Stimulated activated CD8-positive, alpha-beta memory T cell treated with anti-CD3 and anti-CD28 coated beads, Interleukin-7, amount 100 ng/mL, for 1 hour (primary cell): Measurements from ENCODE around the gene SERINC2.
A peak's percentile ranks its signal among the peaks of the same experiment; 100 is the strongest.
"Not testable (repeated sequence)": the region's sequence is repeated elsewhere in the genome, so short reads cannot be mapped to it uniquely, and the experiment has no call there.

Source experiments
- DNase-seq, 2 donors: peaks; one replicate each; pipeline ENCODE4 v3.0.0-alpha.2; 2020; ENCODE audit warnings: low read depth in 2 of 2

Gene SERINC2

GRCh38 chr1:31414980-31415370 is 2.0 kb downstream of the SERINC2 start:
- DNase-seq = no peak

GRCh38 chr1:31415658-31416057 is 2.6 kb downstream of the SERINC2 start:
- DNase-seq = no peak

GRCh38 chr1:31416101-31416736 is 3.2 kb downstream of the SERINC2 start:
- DNase-seq = no peak

GRCh38 chr1:31417148-31417547 is 4.1 kb downstream of the SERINC2 start:
- no peak for DNase-seq

GRCh38 chr1:31418626-31419323 is 5.8 kb downstream of the SERINC2 start:
- DNase-seq = no peak

DNA sequence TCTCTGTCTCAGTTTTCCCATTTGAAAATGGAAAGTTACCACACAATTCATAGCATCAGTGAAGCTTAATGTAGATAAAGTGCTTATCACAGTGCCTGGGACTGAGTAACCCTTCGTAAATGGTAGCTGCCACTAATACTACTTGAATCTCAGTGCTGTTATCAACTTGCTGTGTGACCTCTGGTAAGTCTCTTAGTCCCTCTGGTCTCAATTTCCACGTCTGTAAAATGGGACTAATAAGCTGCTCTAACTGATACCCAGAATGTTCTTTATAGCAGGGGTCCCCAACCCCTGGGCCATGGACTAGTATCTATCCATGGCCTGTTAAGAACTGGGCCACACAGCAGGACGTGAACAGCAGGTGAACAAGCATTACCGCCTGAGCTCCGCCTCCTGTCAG is 7.7 kb downstream of the SERINC2 start:
- no peak for DNase-seq

GRCh38 chr1:31421371-31422040 is 8.5 kb downstream of the SERINC2 start:
- no peak for DNase-seq

DNA sequence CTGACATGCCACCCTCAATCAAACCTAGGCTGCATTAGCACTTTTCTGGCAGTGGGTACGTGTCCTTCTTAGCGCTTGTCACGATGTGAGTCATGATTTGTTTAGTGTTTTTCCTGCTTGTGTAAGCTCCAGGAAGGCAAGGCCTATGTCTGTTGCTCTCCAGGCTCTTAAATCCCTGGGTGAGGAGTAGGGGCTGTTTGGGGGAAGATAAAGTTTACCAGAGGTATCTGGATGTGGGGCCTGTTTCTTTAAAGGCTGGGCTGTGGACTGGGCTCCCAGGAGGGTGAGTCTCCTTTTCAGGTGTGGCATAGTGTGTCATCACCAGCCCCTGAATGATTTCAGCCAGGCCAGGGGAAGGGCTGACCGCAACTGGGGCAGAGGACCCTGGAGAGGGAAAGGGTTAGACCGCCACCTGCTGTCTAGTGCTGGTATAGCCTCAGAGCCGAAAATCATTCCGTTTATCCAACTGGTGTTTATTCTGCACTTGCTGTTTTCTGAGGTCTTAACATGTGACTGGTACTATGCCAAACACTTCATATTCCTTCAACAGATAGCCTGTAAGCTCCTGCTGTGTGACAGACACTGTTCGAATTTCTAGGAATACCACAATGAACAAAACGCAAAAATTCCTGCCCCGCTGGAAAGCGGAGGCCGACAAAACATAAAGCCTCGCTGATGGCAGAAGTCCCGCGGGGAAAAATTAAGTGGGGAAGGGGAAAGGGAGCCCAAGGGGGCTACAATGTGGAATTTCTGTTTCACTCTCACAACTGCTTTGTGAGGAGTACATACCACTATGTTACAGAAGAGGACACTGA is 9.7 kb downstream of the SERINC2 start:
- DNase-seq = peak; percentile 41 to 45

DNA sequence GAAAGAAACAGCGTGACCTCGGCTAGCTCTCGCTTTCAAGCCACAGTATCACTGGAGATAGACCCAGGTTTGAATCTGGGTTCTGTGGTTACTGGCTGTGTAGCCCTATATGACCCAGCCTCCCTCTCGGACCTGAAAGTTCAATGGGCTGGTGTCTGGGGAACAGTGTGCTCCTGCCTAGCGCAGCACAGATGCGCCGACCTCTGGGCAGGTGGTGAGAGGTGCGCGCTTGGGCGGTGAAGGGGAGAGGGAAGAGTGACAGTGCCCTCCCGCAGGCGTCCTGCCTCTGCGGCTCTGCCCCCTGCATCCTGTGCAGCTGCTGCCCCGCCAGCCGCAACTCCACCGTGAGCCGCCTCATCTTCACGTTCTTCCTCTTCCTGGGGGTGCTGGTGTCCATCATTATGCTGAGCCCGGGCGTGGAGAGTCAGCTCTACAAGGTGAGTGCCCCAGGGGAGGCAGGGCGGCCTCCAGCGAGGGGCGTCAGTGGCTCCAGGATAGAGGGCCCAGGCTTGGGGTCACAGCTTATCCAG is 10.5 kb downstream of the SERINC2 start:
- DNase-seq = no peak

DNA sequence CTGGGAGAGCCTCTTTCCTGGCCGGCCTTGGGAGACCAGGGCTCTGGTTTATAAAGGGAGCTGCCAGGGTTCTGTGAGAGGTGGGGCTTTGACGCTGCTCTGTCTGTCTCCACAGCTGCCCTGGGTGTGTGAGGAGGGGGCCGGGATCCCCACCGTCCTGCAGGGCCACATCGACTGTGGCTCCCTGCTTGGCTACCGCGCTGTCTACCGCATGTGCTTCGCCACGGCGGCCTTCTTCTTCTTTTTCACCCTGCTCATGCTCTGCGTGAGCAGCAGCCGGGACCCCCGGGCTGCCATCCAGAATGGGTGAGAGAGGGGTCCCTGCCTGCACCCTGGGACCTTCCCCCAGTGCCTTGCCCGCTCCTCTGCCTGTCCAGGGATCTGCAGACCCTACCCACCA is 11.6 kb downstream of the SERINC2 start:
- DNase-seq = no peak

DNA sequence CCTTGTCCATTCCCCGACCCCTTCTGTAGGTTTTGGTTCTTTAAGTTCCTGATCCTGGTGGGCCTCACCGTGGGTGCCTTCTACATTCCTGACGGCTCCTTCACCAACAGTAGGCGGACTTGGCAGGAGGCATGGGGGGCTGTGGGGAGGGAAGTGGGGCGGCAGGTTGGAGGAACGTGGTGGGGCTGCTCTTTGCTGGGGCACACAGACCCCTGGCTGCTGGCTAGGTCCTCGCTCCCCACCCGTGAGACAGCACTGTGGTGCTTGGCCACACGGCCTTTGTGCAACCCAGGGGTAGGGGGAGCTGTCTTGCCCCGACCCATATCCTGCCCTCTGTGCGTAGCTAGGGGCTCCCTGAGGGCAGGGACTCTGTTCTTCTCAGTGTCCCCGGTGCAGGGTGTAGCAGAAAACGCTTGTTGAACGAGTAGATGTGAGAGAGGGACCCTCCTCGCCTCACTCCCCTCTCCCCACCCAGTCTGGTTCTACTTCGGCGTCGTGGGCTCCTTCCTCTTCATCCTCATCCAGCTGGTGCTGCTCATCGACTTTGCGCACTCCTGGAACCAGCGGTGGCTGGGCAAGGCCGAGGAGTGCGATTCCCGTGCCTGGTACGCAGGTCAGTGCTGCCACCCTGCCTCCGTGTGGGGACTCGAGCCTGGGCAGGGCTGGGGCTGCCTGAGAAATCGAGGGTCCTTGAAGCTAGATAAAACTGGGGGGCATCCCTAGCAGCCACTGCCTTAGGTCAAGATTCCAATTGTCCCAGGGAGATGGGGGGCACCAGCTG is 12.5 kb downstream of the SERINC2 start:
- DNase-seq = no peak

- DNase-seq = no peak
Measured at GRCh38 chr1:31426249-31426922, 13.4 kb downstream of the SERINC2 start.

- DNase-seq = no peak
Measured at GRCh38 chr1:31427322-31427721, 14.3 kb downstream of the SERINC2 start.

- no peak for DNase-seq
Measured at GRCh38 chr1:31428436-31429221, 15.6 kb downstream of the SERINC2 start.

DNA sequence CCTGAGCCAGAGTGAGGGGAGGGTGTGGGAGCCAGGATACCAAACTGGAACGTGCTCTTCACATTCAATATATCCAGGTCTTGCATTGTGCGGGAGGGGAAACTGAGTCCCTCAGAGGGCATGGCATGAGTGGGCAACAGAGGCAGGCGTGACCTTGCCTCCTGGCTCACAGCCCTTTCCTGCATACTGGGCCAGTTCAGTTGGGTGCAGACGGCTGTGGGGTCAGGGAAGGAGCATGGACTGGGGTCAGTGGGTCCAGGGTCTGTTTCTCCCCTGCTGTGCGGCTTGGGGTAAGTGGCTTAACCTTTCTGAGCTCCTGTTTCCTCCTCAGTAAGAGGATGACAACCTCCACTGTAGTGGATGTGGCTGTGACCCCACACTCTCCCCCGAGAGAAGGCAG is 16.6 kb downstream of the SERINC2 start:
- DNase-seq = no peak

DNA sequence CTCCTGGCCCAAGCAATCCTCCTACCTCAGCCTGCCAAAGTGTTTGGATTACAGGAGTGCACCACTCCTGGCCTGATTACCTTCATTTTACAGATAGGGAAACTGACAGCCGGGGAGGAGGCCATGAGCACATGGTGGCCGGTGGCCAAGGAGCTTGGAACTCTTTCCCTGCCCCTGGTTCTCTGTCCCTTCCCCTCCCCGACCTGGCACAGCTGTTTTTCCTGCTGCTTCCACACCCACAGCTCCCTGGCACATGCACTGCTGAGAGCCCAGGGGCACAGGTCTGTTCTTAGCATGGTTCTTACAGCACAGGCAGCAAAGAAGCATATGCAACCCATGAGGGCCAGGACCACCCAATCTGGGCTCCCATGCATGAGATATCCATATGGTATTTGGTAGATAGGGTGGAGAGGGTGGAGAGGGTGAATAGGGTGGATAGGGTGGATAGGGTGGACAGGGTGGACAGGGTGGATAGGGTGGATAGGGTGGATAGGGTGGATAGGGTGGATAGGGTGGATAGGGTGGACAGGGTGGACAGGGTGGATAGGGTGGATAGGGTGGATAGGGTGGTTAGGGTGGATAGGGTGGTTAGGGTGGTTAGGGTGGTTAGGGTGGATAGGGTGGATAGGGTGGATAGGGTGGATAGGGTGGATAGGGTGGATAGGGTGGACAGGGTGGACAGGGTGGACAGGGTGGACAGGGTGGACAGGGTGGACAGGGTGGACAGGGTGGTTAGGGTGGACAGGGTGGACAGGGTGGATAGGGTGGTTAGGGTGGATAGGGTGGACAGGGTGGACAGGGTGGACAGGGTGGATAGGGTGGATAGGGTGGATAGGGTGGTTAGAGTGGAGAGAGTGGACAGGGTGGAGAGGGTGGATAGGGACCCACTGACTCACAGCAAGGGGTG is 18.6 kb downstream of the SERINC2 start:
- DNase-seq = not testable (repeated sequence)

DNA sequence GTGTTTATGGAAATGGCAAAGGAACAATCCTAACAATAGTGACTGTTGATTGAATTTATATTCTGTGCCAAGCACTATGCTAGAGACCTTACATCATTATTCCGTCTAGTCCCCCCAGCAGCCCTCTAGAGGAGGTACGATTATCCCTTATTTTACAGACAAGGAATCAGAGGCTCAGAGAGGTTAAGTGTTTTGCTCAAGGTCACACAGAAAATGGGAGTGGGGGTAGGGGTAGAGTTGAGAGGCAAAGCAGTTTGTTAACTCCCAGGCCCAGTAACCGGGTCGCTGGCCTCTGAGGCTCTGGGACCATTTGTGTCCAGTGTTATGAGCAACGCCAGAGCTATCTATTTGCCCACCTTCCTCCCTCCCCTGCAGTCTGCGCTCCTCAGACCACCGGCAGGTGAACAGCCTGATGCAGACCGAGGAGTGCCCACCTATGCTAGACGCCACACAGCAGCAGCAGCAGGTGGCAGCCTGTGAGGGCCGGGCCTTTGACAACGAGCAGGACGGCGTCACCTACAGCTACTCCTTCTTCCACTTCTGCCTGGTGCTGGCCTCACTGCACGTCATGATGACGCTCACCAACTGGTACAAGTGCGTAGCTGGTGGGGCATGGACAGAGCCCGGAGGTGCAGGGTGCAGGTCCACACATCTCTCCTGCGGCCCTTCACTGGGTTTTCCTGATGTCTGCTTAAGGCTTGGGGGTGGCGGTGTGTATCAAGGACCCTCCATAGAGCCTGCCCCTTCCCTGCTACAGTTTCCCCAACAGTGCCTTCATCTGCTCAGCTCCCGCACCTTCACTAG is 19.8 kb downstream of the SERINC2 start:
- no peak for DNase-seq

DNA sequence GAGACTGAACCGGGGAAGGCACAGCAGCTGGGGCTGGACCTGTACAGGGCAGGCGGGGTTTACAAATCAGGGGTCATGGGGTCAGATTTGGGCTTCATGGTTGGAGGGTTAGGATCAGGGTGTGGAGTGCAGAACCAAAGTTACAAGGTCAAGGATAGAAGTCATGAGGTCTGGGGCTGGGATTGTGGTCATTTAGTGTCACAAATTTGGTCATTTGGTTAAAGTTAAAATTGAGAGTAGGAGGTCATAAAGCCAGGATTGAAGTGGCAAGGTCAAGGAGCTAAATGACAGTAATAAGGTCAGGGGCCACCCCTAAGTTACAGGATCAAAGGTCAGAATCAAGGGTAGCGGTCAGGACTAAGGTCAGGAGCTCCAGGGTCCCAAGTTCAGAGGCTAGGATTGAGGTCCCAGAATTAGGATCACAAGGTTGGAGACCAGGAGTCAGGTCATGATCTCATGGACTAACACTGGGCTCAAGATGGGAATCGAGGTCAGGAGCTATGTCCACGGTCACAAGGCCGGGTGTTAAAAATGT is 20.4 kb downstream of the SERINC2 start:
- DNase-seq = no peak
